Activated CD8-positive, alpha-beta memory T cell treated with anti-CD3 and anti-CD28 coated beads, Interleukin-2, amount 50 U/mL, for 4 hours (primary cell): ENCODE data around the gene HOXB2.

Experiments
- DNase-seq: peaks from one replicate; pipeline ENCODE4 v3.0.0-alpha.2; 2020

Gene HOXB2

GRCh38 chr17:48578616-48579470 lies 33.9 kb upstream of the HOXB2 start:
- DNase-seq: no peak

DNA sequence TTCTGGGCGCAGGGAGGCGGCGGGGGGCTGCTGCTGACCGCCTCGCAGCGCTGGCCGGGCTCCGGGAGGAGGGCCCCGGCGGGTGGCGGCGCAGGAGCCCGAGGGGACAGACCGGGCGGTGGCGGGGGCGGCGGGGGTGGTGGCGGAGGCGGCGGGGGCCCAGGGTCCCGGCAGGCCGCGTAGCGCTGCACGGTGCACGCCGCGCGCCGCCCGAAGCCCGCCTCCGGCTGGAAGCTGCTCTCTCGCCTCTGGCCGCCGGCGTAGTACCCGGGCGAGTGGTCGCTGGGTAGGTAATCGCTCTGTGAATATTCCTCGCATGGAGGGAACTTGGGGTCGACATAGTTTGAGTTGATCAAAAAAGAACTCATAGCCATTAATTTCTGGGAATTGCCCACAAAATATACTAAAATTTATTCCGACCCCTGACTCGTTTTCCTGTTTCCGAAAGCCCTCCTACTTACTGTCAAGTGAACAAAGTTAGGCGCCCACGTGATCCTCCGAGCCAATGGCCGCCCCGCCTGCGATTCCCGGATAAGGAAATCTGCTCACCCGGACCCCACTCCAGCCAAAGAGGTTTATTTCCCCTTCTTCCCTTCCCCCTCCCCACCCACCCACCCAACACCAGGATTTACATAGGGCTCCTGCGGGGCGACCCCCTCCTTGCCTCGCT lies 33.2 kb upstream of the HOXB2 start, which contains the start of gene HOXB4:
HOXB4 (minus strand) TSS at position 405 of the 670 bp plus-strand sequence; CDS start at position 374, 31 bp downstream.
- peak; percentile 62 for DNase-seq

- DNase-seq: no peak
Measured at GRCh38 chr17:48577330-48577945, 32.5 kb upstream of the HOXB2 start.

DNA sequence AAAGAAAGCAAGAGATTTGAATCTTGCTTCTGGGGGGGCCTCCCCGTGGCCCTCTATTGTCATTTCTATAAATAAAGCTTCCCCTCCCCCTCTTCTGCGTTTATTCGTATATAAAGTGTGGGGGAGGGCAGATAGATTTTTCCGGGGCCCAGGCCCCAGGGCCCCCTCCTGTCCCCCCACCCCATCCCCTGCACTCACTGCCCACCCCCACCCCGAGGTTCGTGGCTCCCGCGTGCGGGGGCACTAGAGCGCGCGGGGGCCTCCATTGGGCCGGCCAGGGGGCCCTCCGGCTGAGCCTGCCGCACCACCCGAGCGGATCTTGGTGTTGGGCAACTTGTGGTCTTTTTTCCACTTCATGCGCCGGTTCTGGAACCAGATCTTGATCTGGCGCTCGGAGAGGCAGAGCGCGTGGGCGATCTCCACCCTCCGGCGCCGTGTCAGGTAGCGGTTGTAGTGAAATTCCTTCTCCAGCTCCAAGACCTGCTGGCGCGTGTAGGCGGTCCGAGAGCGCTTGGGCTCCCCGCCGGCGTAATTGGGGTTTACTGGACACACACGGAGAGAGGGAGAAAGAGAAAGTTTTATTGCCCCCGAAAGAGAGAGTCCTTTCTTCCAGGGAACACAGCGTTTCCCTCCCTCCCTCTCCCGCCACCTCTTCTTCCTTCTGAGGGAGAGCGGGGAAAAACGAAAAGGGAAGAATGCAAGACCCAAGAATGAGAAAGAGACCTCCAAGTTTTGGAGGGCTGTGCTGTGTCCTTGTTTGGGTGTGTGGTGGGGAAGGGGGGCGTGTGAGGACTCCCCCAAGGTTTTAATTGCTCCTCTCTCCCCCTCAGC lies 31.8 kb upstream of the HOXB2 start:
- no peak for DNase-seq

GRCh38 chr17:48575673-48576478 lies 31.0 kb upstream of the HOXB2 start:
- DNase-seq: no peak

- no peak for DNase-seq
Measured at GRCh38 chr17:48575066-48575582, 30.2 kb upstream of the HOXB2 start.

DNA sequence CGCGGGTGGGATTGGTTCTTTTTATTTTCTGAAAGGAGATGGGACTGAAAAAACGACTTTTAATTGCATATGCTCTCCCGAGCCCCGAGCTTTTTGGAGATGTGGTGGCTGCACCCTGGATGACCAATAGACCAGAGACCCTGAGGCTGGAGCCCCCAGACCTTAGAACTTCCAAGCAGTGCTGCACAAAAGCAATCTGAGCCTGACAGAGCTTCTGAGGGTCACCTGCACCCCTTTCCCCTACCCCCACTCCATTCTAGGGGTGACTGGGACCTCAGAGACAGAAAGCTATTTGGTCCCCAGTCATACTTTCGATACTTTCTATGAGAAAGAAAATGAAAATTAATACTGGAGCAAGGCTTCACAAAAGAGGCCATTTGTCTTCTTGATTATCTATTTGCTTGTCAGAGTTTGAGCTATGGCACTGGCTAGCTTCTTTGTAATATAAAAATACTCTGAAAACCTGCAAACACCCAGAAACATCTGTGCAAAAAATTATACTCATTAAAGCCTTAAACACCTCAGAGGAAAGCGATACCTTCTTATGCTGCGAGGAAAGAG lies 29.7 kb upstream of the HOXB2 start:
- no peak for DNase-seq

GRCh38 chr17:48571826-48572417 lies 27.0 kb upstream of the HOXB2 start:
- DNase-seq: no peak

GRCh38 chr17:48571024-48571818 lies 26.3 kb upstream of the HOXB2 start:
- no peak for DNase-seq

- DNase-seq: no peak
Measured at GRCh38 chr17:48570325-48571023, 25.6 kb upstream of the HOXB2 start.

DNA sequence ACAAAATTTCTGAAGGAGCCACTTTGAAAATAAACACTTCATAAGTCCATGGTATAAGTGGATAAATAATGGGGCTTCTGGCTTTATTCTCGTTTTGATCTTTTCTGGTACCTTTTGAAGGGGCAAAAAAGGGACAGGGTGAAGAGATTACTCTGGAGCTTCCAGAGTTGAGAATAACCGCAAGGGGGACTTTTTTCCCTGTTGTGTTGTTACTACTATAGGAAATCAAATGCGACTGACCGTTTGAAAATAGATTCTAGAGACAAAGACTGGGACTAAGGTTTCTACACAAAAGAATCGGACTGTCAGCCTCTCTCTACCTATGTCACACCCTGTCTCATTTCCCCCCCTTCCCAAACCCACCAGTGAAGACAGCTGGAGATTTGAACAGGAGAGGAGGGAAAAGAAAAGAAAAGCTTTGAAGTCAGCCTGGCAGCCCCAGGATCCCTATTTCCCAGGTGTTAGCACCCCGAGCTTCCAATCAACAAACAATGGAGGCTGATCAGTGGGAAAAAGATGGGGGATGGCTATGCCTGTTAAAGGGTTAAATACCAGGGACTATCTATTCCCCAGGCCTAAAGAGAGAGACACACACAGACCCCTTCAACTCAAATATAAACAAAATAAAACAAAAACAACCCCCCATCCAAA lies 24.9 kb upstream of the HOXB2 start:
- DNase-seq: no peak

- DNase-seq: no peak
Measured at GRCh38 chr17:48569240-48569582, 24.3 kb upstream of the HOXB2 start.

- no peak for DNase-seq
Measured at GRCh38 chr17:48568499-48569239, 23.8 kb upstream of the HOXB2 start.

GRCh38 chr17:48567646-48568354 lies 22.9 kb upstream of the HOXB2 start:
- no peak for DNase-seq

DNA sequence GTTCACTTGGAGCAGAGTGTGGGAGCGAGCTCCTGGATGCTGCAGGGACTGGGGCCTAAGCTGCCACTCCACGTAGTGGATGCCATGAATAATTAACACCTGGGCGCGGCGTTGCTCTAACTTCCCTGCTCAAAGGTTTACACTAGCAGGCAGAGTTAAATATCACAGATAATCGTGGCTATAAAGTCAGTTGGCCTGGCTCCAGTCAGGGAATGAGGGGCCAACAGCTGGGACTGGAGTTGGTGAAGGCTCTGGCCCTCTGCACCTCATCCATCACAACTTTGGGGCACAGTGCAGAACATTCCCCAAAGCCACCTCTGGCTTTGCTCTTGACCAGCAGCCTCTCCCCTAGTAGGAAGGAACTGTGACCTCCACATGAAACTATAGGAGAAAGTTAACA lies 22.3 kb upstream of the HOXB2 start:
- DNase-seq: no peak

DNA sequence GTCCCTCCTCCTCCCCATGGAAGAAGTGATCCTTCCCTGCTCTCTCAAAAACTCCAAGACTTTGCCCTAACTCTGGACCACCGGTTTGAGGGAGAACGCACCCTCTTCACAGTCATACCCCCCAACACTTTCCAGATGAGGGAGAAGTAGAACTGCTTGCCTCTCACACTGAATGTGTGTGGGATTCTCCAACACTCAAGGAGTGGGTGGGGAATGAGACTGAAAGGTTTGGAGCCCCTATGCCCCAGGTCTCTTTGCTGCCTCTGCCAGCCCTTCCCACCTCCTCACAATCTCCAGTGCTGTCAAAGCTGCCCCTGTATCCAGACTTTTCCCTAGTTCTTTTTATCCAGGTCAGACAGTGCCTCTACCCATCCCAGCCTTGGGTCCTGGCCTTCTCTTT lies 21.8 kb upstream of the HOXB2 start:
- no peak for DNase-seq

- no peak for DNase-seq
Measured at GRCh38 chr17:48565925-48566710, 21.2 kb upstream of the HOXB2 start.
